ENCODE results near the gene MRPL34.
"Not testable (repeated sequence)": the region's sequence is repeated elsewhere in the genome, so short reads cannot be mapped to it uniquely, and the experiment has no call there.

Gene MRPL34

DNA sequence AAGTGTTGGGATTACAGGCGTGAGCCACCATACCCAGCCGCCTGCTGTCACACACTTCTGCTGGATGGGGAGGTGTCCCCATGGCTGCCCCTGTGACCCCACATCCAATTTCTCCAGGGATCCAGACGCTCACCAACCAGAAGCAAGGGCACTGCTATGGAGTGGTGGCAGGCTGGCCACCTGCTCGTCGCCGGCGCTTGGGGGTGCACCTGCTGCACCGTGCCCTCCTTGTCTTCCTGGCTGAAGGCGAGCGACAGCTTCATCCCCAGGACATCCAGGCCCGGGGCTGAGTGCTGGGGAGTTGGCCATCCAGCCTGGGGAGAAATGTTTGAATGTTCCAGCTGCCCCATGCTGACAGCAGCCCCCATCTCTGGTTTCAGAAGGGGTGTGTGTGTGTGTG is 19.4 kb upstream of the MRPL34 start:
- no peak for DNase-seq

DNA sequence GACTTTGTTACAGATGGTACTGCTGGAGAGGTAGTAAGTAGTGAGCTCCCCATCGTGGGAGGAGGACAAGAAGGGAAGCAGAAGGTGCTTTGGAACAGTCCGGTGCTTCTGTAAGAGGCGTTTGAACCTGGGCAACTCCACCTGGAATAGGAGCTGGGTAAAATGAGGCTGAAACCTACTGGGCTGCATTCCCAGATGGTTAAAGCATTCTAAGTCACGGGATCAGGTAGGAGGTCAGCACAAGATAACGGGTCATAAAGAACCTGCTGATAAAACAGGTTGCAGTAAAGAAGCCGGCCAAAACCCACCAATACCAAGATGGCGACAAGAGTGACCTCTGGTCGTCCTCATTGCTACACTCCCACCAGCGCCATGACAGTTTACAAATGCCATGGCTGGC is 18.9 kb upstream of the MRPL34 start:
- DNase-seq: no peak

DNA sequence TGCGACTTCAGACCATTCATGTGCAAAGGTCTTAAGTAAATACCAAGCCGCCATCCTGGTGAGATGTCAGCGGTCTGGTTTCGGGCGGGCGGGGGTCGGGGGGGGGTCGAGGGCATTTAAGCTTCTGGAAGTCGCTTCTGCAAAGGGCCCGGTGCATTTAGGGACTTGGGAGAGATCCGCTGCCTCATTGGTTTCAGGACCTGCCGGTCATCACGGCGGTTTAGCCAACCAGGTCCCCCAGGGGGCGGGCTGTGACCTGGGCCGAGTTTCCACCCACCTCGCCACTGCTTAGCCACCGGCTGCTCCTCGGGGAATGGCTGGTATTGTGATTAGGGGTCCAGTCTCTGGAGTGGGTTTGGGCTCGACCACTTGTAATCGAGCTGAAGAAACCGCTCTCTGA is 16.2 kb upstream of the MRPL34 start:
- DNase-seq: peak; percentile 62

- peak; percentile 81 for DNase-seq
Measured at GRCh38 chr19:17292301-17293074, 13.2 kb upstream of the MRPL34 start.

DNA sequence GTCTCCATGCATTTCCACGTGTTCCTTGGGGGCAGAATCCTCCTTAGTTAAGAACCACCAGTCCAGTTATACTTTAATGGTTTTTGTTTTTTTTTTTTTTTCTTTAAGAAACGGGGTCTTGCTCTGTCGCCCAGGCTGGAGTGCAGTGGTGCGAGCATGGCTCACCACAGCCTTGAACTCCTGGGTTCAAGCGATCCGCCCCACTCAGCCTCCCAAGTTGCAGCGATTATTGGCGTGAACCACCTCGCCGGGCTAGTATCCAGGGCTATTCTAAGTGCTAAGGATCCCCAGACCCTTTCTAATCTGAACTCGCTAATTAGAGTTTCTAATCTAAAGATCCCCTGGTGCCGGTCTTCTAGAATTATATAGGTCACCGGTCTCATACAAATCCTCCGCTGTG is 12.1 kb upstream of the MRPL34 start:
- no peak for DNase-seq

GRCh38 chr19:17294051-17294891 is 11.4 kb upstream of the MRPL34 start:
- peak; percentile 39 for DNase-seq

DNA sequence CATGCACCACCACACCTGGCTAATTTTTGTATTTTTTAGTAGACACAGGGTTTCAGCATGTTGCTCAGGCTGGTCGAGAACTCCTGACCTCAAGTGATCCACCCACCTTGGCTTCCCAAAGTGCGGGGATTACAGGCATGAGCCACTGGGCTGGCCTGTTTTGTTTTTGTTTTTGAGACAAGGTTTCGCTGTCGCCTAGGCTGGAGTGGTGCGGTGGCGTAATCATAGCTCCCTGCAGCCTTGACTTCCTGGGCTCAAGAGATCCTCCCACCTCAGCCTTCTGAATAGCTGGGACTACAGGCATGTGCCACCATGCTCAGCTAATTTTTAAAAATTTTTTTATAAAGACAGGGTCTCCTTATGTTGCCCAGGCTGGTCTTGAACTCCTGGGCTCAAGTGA is 10.1 kb upstream of the MRPL34 start:
- not testable (repeated sequence) for DNase-seq

- no peak for DNase-seq
Measured at GRCh38 chr19:17296273-17296672, 9.4 kb upstream of the MRPL34 start.

DNA sequence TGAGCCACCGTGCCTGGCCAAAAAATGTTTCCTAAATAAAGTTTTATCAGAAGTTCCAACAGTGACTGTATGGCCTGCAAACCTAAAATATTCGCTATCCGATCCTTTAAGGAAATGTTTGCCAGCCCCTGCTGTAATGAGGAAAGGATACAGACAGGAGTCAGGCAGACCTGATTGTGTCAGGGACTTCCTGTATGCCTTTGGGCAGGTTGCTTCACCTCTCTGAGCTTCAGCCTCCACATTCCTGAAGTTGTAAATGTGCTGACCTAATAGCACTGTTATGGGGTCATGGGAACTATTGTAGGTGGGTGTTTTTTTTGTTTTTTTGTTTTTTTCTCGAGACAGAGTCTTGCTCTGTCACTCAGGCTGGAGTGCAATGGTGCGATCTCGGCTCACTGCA is 8.7 kb upstream of the MRPL34 start:
- no peak for DNase-seq

DNA sequence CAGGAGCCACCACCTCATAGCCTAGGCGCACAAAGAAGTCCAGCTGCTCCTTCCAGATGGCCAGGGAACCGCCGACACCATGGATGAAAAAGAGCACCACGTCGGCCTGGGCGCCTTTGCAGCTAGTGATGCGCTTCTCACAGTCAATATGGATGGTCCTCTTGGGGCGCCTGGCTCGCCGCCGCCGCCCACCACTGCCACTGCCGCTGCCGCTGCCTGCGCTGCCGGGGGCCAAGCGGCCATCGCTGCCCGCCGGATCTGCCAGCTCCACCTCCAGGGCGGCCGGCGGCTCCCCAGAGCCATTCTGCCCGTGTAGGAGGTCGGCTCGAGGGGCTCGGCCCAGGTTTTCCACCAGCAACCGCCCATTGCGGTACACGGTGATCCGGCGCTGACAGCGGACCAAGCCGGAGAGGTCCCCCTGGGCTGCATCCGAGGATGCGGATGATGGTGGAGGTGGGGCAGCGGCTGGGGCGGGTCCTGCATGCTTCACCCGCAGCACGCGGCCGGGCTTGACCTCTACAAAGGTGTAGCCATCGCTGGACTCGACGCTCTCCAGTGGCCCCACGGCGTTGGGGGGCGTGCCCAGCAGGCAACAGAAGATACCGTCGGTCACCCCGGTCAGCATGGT is 4.6 kb upstream of the MRPL34 start:
- no peak for DNase-seq

DNA sequence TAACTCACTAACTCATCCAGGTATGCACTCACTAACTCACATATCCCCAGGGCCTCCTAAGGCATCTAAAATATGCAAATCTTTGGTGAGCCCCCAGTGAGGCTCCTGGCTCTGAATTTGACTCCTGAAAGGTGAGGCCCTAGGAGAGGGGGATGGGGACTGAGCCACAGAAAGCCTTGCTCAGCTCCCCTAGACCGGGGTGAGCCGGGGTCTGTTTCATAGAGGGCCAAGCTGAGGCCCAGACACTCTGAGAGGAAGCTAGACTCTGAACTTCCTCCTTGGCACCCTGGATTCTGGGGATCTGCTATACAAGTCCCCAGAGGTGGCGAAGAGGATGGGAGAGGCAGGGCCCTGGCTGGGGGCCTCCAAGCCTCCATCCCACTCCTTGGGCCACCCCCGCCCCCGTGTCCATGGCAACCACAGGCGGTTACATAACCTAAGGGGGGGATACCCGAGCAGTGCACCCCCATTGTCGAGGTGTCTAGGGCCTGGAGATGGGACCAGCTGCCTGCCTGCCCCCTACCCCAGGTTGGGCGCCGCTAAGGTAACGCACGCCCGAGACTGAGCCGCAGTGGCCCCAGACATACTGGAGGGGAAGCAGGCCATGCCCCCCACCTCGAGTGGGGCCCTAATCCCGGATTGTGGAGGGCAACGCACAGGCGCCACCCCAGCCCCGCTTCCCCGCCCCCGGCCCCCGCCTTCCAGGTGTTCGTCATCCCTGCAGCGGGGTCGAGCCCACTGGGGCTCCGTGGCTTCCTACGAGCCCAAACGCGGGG is 3.1 kb upstream of the MRPL34 start:
- DNase-seq: peak; percentile 38

GRCh38 chr19:17303167-17303939 is 2.3 kb upstream of the MRPL34 start, which contains the start of gene ABHD8:
ABHD8 (minus strand) TSS chr19:17303425; CDS start chr19:17301616, 1,809 bp downstream.
- DNase-seq: peak; percentile 95

DNA sequence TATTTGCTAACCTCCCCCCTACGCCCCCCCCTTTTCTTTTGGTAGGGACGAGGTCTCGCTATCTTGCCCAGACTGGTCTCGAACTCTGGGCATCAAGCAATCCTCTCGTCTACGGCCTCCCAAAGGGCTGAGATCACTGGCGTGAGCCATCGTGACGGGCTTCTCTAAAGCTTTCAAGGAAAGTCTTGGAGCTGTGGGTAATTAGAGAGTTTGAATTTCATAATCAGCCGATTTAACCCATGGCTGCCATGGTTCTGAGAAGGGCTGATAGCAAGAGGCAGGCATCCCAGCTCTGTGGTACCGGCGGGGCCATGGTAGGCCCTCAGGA is 1.8 kb upstream of the MRPL34 start:
- DNase-seq: no peak

DNA sequence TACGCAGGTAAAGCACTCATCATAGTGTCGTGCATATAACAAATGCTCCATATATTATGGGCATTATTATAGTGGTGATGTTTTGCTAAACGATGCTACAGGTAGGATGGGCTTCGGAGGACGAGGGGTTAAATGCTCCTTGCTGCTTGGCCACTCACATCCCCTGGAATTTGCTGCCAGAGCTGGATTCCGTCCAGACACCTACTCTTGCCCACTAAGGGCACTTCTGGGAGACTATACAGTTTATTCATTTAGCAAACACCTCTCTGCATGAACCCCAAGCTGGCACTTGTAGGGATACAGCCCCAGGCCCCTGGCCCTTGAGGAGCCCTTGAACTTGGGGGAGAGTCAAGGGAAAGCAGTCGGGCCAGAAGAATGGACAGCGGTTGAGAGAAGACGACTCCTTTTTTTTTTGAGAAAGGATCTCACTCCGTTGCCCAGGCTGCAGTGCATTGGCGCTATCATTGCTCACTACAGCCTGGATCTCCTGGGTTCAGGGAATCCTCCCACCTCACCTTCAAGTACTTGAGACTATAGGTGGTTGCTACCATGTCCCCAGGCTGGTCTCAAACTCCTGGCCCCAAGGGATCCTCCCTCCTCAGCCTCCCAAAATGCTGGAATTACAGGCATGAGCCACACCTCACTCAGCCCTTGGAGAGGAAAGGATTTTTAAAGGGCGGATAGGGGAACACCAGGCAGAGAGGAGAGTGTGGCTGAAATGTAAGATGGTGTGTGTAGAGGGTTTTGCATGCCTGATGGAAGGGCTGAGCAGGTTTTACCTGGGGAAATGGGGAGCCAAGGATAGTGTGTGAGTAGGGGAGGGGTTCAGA is 1.1 kb upstream of the MRPL34 start:
- no peak for DNase-seq

- DNase-seq: no peak
Measured at GRCh38 chr19:17305216-17305516, 506 bp upstream of the MRPL34 start.

DNA sequence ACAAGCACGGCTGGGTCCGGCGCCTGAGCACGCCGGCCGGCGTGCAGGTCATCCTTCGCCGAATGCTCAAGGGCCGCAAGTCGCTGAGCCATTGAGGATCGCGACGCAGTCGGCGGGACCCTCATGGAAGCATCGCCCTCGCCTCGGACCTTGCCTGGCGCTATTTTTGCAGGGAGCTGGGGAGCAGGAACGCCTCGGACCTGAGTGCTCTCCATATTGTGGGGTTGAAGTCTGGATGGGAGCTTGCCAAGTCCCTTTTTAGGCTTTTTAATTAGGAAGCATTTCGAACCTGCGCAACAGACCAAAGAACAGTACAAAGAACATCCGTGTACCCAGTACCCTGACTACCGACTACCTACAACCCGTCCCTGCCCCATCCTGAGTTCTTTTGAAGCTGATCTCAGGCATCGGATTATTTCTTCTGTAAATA is 628 bp downstream of the MRPL34 start:
- DNase-seq: no peak

DNA sequence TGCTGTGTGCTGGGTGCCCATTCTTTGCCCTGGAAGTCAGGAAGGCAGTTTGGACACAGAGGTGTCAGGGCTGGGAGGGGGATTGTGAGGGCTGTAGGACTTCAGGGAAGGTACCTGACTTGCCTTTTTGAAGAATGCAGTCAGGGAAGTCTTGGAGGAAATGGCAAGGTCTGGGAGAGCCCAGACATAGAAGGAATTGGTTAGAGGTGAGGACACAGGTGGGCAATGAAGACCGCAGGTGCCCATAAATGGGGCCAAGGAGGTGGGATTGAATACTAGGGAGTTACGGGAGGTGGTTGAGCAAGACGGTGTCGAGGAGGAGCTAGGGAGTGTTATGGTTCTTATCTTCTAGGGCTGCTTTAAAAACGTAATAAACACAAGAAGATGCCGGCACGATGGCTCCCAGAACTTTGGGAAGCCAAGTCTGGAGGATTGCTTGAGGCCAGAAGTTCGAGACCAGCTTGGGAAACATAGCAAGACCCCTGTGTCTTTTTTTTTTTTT is 2.3 kb downstream of the MRPL34 start:
- no peak for DNase-seq

DNA sequence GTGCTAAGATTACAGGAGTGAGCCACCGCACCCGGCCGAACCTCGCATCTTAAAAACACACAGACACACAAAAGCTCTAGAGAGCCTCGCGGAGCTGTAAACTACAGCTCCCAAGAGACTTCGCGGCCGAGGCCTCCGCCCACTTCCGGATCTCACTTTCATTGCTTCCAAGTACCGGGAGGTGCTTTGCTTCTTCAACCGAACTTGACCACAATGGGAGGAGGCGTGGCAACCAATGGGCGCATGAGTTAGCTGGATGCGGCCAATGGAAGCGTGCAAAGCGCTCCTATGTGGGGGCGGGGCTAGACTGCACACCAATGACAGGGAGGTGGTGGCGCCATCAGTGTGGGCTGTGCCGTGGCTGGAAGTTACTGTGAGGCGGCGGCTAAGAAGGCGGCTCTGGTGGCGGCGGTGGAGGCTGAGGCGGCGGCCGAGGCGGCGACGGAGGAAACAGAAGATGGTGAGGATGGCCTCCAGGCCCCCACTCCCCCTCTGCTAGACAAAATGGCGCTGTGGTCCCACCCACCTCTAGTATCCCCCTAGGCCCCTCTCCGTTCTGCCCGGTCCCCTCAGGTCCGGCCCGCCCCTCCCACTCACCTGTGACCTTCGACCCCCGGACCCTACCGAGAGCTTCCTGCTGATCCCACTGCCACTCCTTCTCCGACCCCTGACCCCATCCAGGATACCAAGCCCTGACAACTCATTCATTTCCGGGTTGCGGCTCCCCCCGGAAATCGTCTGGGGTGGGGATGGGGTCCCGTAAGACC is 3.7 kb downstream of the MRPL34 start, which contains the start of gene DDA1:
Gene DDA1 (plus strand): TSS at position 366 of the 767 bp plus-strand sequence. CDS start 92 bp downstream, at position 458.
- DNase-seq: peak; percentile 100

DNA sequence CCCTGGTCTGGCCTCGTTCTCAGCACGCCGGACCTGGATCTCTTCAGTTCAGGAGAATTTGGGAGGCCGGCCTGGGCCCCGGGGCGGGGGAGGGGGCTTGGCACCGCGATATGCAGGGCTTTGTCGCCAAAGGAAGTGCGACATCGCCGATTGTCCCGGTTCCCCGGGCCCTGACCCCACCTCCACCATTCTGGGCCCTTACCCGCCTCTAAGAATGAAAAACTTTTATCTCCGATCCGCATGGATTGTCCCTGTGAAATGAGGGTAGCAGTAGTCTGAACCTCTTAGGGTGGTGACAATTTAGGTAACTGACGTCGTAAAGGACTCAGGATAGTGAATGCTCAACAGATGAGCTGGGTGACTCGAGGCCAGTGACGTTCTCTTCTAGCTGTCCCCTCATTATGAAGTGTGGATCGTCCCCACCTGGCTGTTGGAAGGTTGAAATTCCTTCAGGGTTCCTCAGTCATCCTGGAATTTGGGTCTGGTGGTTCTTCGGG is 4.3 kb downstream of the MRPL34 start:
- DNase-seq: no peak

Data from CD4-positive, alpha-beta T cell treated with Interleukin-15 for 1 hour (primary cell).